Measurements from ENCODE around the gene CALHM6.

DNA sequence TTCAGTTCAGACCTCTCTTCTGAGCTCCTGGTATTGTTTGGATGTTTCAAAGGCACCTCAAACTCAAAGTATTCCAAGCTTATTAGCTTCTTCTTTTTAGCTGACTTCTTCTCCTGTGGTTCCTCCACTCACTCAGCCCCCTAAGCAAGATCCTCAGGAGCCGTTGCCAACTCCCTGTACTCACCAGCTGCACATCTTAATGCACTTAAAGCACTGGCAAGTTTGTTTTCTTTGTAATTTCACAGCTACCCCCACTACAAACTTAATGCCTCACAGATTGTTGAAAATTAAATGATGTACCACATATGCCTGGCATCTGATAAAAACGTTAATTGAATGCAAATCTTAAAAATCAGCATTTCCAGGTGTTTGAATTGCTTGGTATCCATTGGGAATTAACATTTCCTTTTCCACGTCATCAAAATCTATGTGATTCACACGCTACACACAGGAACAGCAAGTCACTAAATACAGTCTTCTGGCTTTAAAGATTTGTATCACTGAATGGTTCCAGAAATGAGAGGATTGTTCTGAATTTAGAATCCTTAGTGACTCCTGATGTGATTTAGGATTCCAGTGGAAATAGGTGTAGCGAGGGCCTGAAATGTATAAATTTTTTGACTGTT is 24.5 kb downstream of the CALHM6 start:
- no peak for TF ChIP-seq CTCF (IDR thresholded peaks at IDR 0.05)
- no peak for TF ChIP-seq EZH2 (IDR thresholded peaks at IDR 0.05; ENCODE audit: borderline replicate concordance, insufficient read depth, low read depth, low read length, poor library complexity, severe bottlenecking)
